Stimulated activated CD4-positive, alpha-beta T cell treated with anti-CD3 and anti-CD28 coated beads, Interleukin-15, amount 100 ng/mL, for 1 hour (primary cell): Measurements from ENCODE around the gene MPG.
"Not testable (repeated sequence)": the region's sequence is repeated elsewhere in the genome, so short reads cannot be mapped to it uniquely, and the experiment has no call there.

Experiments
- DNase-seq, 2 donors: peaks; one replicate each; pipeline ENCODE4 v3.0.0-alpha.2; 2020; ENCODE audit warnings: low read depth in 1 of 2, low spot score in 1 of 2

Gene MPG

GRCh38 chr16:77807-78443 lies at the start of gene MPG:
MPG (plus strand) TSS chr16:78225; CDS start chr16:78310, 85 bp downstream.
- peak; percentile 76 for DNase-seq

GRCh38 chr16:30627-31026 lies 47.4 kb upstream of the MPG start:
- DNase-seq: not testable (repeated sequence)

GRCh38 chr16:33154-33876 lies 44.7 kb upstream of the MPG start:
- DNase-seq: not testable (repeated sequence)

- DNase-seq: no peak
Measured at GRCh38 chr16:33877-34647, 44.0 kb upstream of the MPG start.

- DNase-seq: no peak
Measured at GRCh38 chr16:34648-34987, 43.4 kb upstream of the MPG start.

GRCh38 chr16:35011-35677 lies 42.9 kb upstream of the MPG start:
- no peak for DNase-seq

- DNase-seq: no peak
Measured at GRCh38 chr16:35678-36305, 42.2 kb upstream of the MPG start.

GRCh38 chr16:36336-36984 lies 41.6 kb upstream of the MPG start:
- no peak for DNase-seq

- DNase-seq: no peak
Measured at GRCh38 chr16:37511-37910, 40.5 kb upstream of the MPG start.

GRCh38 chr16:38206-38605 lies 39.8 kb upstream of the MPG start:
- DNase-seq: not testable (repeated sequence)

GRCh38 chr16:38941-39892 lies 38.8 kb upstream of the MPG start:
- DNase-seq: peak; percentile 9 to 11

- no peak for DNase-seq
Measured at GRCh38 chr16:41439-42068, 36.5 kb upstream of the MPG start.

GRCh38 chr16:42069-42457 lies 36.0 kb upstream of the MPG start:
- DNase-seq: no peak

GRCh38 chr16:42691-43090 lies 35.3 kb upstream of the MPG start:
- no peak for DNase-seq

- no peak for DNase-seq
Measured at GRCh38 chr16:43294-43693, 34.7 kb upstream of the MPG start.

GRCh38 chr16:44655-45054 lies 33.4 kb upstream of the MPG start:
- no peak for DNase-seq

GRCh38 chr16:45454-45853 lies 32.6 kb upstream of the MPG start:
- DNase-seq: no peak

- DNase-seq: not testable (repeated sequence)
Measured at GRCh38 chr16:46510-46909, 31.5 kb upstream of the MPG start.

- no peak for DNase-seq
Measured at GRCh38 chr16:47234-47633, 30.8 kb upstream of the MPG start.
